K562 (cell line): ENCODE data around the gene FOXJ3. TPM values are rescaled to one million over a fixed set of nuclear protein-coding genes. Genes with fewer than 3 reads are reported as not detected.

Source experiments
- ATAC-seq: fragments of 200-7000 bp; cut with Tn5 transposase; 3 replicates; pipeline ENCODE4 v1.9.1; 2020; ENCODE audit warnings: moderate library complexity
- BruUV-seq: library from RNA; stranded (reverse); fragments of 400-500 nt; replicated peaks from 2 replicates; lab custom pipeline; 2021; lab: Mats Ljungman, UMichigan
- CTCF ChIA-PET: fragments of 300-600 bp; formaldehyde crosslinking; extraction: SDS; loops from one replicate; lab custom pipeline; 2021; ENCODE audit warnings: low intra/inter-chr PET ratio; lab: Yijun Ruan, JAX
- POLR2A ChIA-PET: fragments of 300-600, 350-650 bp; sonication (Branson Sonifier 250); formaldehyde crosslinking; extraction: SDS; loops from one replicate; lab custom pipeline; 2021; ENCODE audit warnings: antibody characterized with exemption, inconsistent platforms; lab: Yijun Ruan, JAX
- DNase-seq, 4 experiments: peaks; one replicate each; pipeline versions ENCODE4 v3.0.0 to v3.0.0-alpha.2; 2011 to 2018; ENCODE audit warnings: low spot score in 3 of 4, mixed read lengths in 3 of 4; ENCODE audit errors: extremely low read depth in 1 of 4
- FAIRE-seq: peaks from 2 replicates; lab custom pipeline; 2011; peaks lifted over from hg19 to GRCh38; lab: Jason Lieb, UNC
- H2AFZ ChIP-seq: 2 replicates; pipeline ENCODE4 v1.6.0; 2011; ENCODE audit warnings: low read depth, low read length, control low read depth, inconsistent platforms
- H3K27ac ChIP-seq: fragments of 200-600 bp; 3 replicates; pipeline ENCODE4 v1.8.0; 2011; ENCODE audit warnings: low read depth, mild to moderate bottlenecking, control low read depth, inconsistent platforms, low read length, moderate library complexity, mixed read lengths; ENCODE audit errors: extremely low read depth
- H3K27me3 ChIP-seq, 2 experiments: fragments of 300-600 bp in 1 of 2; 2 replicates in 1 of 2; 3 replicates in 1 of 2; pipeline versions ENCODE4 v1.6.0 to v1.8.0; 2011; ENCODE audit warnings: inconsistent platforms in 2 of 2, low read length in 2 of 2, mild to moderate bottlenecking in 1 of 2, mixed read lengths in 1 of 2, moderate library complexity in 1 of 2; ENCODE audit not compliant: control insufficient read depth in 2 of 2, insufficient read depth in 2 of 2
- H3K36me3 ChIP-seq: fragments of 300-600 bp; 3 replicates; pipeline ENCODE4 v1.8.0; 2011; ENCODE audit warnings: mild to moderate bottlenecking, low read length, inconsistent platforms; ENCODE audit not compliant: control insufficient read depth, insufficient read depth
- H3K4me1 ChIP-seq, 2 experiments: fragments of 200-600 bp in 1 of 2; replicated peaks in 1 of 2; 2 replicates in 1 of 2; 3 replicates in 1 of 2; pipeline versions ENCODE4 v1.5.1 to v1.8.0; 2011; ENCODE audit warnings: inconsistent platforms in 2 of 2, low read length in 2 of 2, mild to moderate bottlenecking in 1 of 2, mixed read lengths in 1 of 2, moderate library complexity in 1 of 2; ENCODE audit not compliant: control insufficient read depth in 2 of 2, insufficient read depth in 2 of 2
- H3K4me2 ChIP-seq: 2 replicates; pipeline ENCODE4 v1.6.1; 2011; ENCODE audit warnings: low read length, control low read depth, inconsistent platforms, mixed read lengths; ENCODE audit not compliant: insufficient read depth
- H3K4me3 ChIP-seq: fragments of 200-600 bp; sonication (generic), shearing (Covaris generic); 2 replicates; pipeline ENCODE4 v1.5.1; 2016; ENCODE audit warnings: control low read depth, inconsistent platforms
- H3K79me2 ChIP-seq: fragments of 200-600 bp; 3 replicates; pipeline ENCODE4 v1.8.0; 2011; ENCODE audit warnings: low read length, inconsistent platforms; ENCODE audit not compliant: control insufficient read depth, insufficient read depth
- H3K9ac ChIP-seq, 2 experiments: 2 replicates each; pipeline versions ENCODE4 v1.6.0 to v1.6.1; 2011; ENCODE audit warnings: low read depth in 2 of 2, low read length in 2 of 2, control low read depth in 1 of 2, inconsistent platforms in 1 of 2, mild to moderate bottlenecking in 1 of 2, mixed read lengths in 1 of 2; ENCODE audit not compliant: insufficient read depth in 1 of 2
- H3K9me1 ChIP-seq: one replicate; pipeline ENCODE4 v1.6.0; 2011; ENCODE audit warnings: inconsistent platforms, mild to moderate bottlenecking, low read length, moderate library complexity; ENCODE audit not compliant: control insufficient read depth, insufficient read depth
- H3K9me3 ChIP-seq: replicated peaks from 2 replicates; pipeline ENCODE4 v1.5.1; 2011; ENCODE audit warnings: low read depth, low read length, inconsistent platforms; ENCODE audit not compliant: control insufficient read depth, insufficient read depth
- H4K20me1 ChIP-seq: replicated peaks from 2 replicates; pipeline ENCODE4 v1.6.1; 2011; ENCODE audit warnings: low read length, inconsistent platforms, mixed read lengths; ENCODE audit not compliant: control insufficient read depth, insufficient read depth
- FOXJ2 ChIP-seq: fragments of 200-800 bp; sonication (Bioruptor generic); IDR thresholded peaks from 2 replicates; pipeline ENCODE4 v1.6.1; 2016; ENCODE audit warnings: missing genetic modification characterization, missing compliant biosample characterization
- GATA2 ChIP-seq: sonication (generic); formaldehyde crosslinking; IDR thresholded peaks from 2 replicates; pipeline ENCODE4 v1.4.0; 2020; ENCODE audit warnings: mild to moderate bottlenecking, missing genetic modification reagents
- KDM1A ChIP-seq, 2 experiments: fragments of 450-650 bp; IDR thresholded peaks; 2 replicates each; pipeline ENCODE4 v1.6.1; 2016; ENCODE audit warnings: mild to moderate bottlenecking in 2 of 2
- MEIS2 ChIP-seq: fragments of 450-650 bp; IDR thresholded peaks from 2 replicates; pipeline ENCODE4 v1.6.1; 2014; ENCODE audit warnings: mild to moderate bottlenecking; ENCODE audit not compliant: partially characterized antibody
- MTA1 ChIP-seq: fragments of 450-650 bp; IDR thresholded peaks from 2 replicates; pipeline ENCODE4 v1.6.1; 2017; ENCODE audit warnings: borderline replicate concordance
- PTRF ChIP-seq: fragments of 450-650 bp; IDR thresholded peaks from 2 replicates; pipeline ENCODE4 v1.6.1; 2016; ENCODE audit warnings: mild to moderate bottlenecking, missing genetic modification characterization, missing compliant biosample characterization
- SMARCE1 ChIP-seq: fragments of 450-650 bp; IDR thresholded peaks from 2 replicates; pipeline ENCODE4 v1.7.1; 2016; ENCODE audit warnings: mild to moderate bottlenecking
- WGBS: fragments of 100-300 bp; shearing (Covaris generic); methylation state at CpG from one replicate; pipeline ENCODE4 v1.1.6; 2016; ENCODE audit warnings: low coverage, mixed read lengths; ENCODE audit not compliant: insufficient coverage; ENCODE audit errors: missing lambda C conversion rate; 5-methylcytosine and 5-hydroxymethylcytosine counted together
- in situ Hi-C: fragments of 300-500 bp; cut with MboI; formaldehyde crosslinking; loops from 4 replicates; pipeline ENCODE4 v1.15.0; 2018; ENCODE audit warnings: inconsistent platforms, mixed read lengths
- intact Hi-C: fragments of 100-400 bp; cut with micrococcal nuclease; formaldehyde crosslinking; loops from 2 replicates; pipeline ENCODE4 v1.14.2; 2022
- polyA plus RNA-seq, 8 experiments: library from polyadenylated mRNA; depleted of rRNA in 4 of 8; stranded (reverse) in 5 of 8; unstranded in 3 of 8; fragments of >200 nt; fragmentation: Nextera tagmentation in 2 of 8; fragmentation: Illumina TruSeq in 1 of 8; extraction: Ambion mirVana in 2 of 8; extraction: Trizol in 1 of 8; gene quantifications; 2 replicates each; pipeline versions ENCODE4 v1.2.1 to v1.2.3, GENCODE V29; 2011 to 2014; ENCODE audit warnings: inconsistent platforms in 1 of 8, missing spikeins in 1 of 8
- total RNA-seq, 7 experiments: library from RNA; depleted of rRNA in 6 of 7; stranded (reverse); fragments of >200 nt in 6 of 7; fragmentation: Illumina TruSeq in 2 of 7; extraction: Trizol in 2 of 7; gene quantifications; 2 replicates each; pipeline versions ENCODE4 v1.2.1 to v1.2.3, GENCODE V29; 2011 to 2021; ENCODE audit warnings: low replicate concordance in 1 of 7

The FOXJ3 gene
- total and polyA plus RNA-seq, 9 of the 15 experiments (the other 6 are each of a cell fraction or from before 2014, with no cell fraction given), result 8.7 to 35.3 (median 23.4) TPM

DNA sequence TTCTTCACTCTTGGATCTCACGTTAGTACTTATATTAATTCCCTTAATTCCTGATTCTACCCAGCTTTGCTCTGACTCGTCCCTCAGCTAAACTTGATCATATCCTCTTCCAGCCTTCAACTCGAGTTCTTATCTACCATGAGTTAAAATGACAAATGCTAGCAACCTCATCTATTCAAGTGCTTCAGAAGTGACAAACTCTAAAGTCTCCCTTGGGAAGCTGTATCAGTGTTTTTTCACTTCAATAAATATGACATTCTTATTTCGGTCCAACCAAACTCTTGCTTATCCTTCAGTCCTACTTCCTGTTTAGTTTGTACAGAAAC lies 75.3 kb downstream of the FOXJ3 start:
- H3K4me3 ChIP-seq, result no peak overlapping the region
- WGBS, result 9% methylated on average over 4 of the region's 4 CpGs
- no peak overlapping the region for H3K9ac ChIP-seq
- peaks cover 33% of the 10 kb centered on the region for H3K36me3 ChIP-seq
- no peak; the same call in 2 of the 3 replicates for ATAC-seq
- no peak for TF ChIP-seq MEIS2
- TF ChIP-seq KDM1A (IDR thresholded peaks at IDR 0.05), result 0 out of 4 replicates have a peak, but pooled peaks of 1 of the 2 experiments have one; percentile 21
- no peak for TF ChIP-seq FOXJ2 (tag)
- peak; percentile 69; the same call in 1 of the 2 replicates for TF ChIP-seq MTA1
- peak; percentile 23; the same call in 1 of the 2 replicates for TF ChIP-seq SMARCE1
- TF ChIP-seq PTRF, result no peak
- 0 out of 2 replicates have a peak, but pooled peaks have one; percentile 18 for TF ChIP-seq GATA2 (CRISPR knock-in tag)
- H3K9me1 ChIP-seq, result no peaks in the 10 kb centered on the region
- no peaks in the 10 kb centered on the region for H3K27me3 ChIP-seq
- no TSS peak for BruUV-seq
- peaks cover 78% of the 10 kb centered on the region for H3K79me2 ChIP-seq
- intact Hi-C loops, result no loop called here
- H3K9me3 ChIP-seq, result 0 out of 2 replicates have a peak, but pooled peaks cover 2% of the 10 kb centered on the region
- peak overlapping the region; percentile 11; the same call in 1 of the 3 replicates for H3K27ac ChIP-seq
- no peak for DNase-seq
- peaks cover 4 to 19% of the 10 kb centered on the region in 2 experiments; a peak in 4 of 5 replicates for H3K4me1 ChIP-seq
- CTCF ChIA-PET, result no interaction called here
- in situ Hi-C loops, result no loop called here
- H2AFZ ChIP-seq, result no peak overlapping the region
- no peak for FAIRE-seq
- 0 out of 2 replicates have a peak, but pooled peaks cover 7% of the 10 kb centered on the region for H4K20me1 ChIP-seq
- POLR2A ChIA-PET, result interaction anchor here (1.1 kb wide), 1 partner anchor 9 kb away, joined by 3 read pairs; no protein-coding TSS in a partner anchor
- H3K4me2 ChIP-seq, result no peak overlapping the region
